Activated CD8-positive, alpha-beta memory T cell treated with anti-CD3 and anti-CD28 coated beads for 48 hours (primary cell): ENCODE results near the gene CKMT2.
"Not testable (repeated sequence)": the region's sequence is repeated elsewhere in the genome, so short reads cannot be mapped to it uniquely, and the experiment has no call there.

Source experiments
- DNase-seq, 3 experiments: peaks; one replicate each; pipeline ENCODE4 v3.0.0-alpha.2; 2020; ENCODE audit warnings: low read depth in 2 of 3, low spot score in 2 of 3

Gene CKMT2

GRCh38 chr5:81249240-81249639, 16.1 kb downstream of the CKMT2 start:
- DNase-seq = no peak

DNA sequence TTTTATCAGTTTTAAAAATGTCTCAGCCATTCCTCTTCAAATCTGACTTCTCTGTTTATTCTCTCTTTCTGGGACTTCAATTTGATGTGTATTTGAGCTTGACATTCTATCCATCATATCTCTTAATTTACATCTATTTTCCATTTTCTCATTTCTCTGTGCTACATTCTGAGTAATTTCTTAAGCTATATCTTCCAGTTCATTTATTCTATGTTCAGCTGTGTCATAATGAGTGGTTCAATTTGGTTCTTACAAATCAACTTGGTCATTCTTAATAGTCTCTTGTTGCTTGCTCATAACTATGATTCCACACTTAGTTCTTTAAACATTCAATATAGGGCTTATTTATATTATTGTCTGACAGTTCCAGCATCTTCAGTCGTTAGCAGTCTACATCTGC, 16.9 kb downstream of the CKMT2 start:
- DNase-seq = no peak

DNA sequence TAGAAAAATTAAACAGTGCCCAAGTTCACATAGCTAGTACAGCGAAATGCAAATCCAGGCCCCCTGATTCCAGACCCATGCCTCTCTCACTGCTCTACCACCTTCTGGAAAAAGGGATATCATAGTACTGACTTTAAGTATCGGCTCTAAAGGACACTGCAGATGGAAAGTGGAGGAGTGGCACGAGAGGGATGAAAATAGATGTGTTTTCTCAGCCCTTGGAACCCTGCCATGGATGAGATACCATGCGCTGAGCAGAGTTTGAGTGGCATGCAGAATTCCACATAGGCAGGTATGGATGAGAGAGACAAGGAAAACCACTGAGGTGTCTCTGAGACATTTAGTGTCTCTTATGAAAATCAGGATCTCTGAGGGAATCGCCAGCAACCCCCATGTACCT, 18.8 kb downstream of the CKMT2 start:
- DNase-seq = no peak

DNA sequence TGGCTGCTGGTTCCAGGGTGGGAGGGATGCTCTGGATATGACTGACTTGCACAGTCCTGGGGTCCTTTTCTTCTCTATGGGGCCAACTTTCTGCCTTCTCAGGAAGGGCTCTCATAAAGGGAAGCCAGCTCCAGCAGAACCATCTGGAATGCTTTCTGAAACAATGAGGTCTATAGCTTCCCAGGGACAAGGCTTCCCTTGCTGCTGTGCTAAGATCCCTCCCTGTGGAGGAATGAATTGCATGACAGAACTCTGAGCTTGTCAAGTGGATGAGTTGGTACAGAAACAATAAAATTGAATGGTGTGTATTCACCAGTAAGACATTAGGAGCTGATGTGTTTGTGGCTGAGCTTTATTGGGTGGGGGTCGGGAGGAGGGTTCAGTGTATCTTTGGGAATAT, 19.8 kb downstream of the CKMT2 start:
- no peak for DNase-seq

GRCh38 chr5:81253875-81254274, 20.8 kb downstream of the CKMT2 start:
- DNase-seq = no peak

- no peak for DNase-seq
These were observed 21.9 kb downstream of the CKMT2 start for GRCh38 chr5:81254886-81255559.

GRCh38 chr5:81256766-81257165, 23.6 kb downstream of the CKMT2 start:
- no peak for DNase-seq

DNA sequence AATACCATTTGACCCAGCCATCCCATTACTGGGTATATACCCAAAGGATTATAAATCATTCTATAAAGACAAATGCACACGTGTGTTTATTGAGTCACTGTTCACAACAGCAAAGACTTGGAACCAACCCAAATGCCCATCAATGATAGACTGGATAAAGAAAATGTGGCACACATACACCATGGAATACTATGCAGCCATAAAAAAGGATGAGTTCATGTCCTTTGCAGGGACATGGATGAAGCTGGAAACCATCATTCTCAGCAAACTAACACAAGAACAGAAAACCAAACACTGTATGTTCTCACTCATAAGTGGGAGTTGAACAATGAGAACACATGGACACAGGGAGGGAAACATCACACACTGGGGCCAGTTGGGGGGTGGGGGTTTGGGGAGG, 29.7 kb downstream of the CKMT2 start:
- DNase-seq = not testable (repeated sequence)

DNA sequence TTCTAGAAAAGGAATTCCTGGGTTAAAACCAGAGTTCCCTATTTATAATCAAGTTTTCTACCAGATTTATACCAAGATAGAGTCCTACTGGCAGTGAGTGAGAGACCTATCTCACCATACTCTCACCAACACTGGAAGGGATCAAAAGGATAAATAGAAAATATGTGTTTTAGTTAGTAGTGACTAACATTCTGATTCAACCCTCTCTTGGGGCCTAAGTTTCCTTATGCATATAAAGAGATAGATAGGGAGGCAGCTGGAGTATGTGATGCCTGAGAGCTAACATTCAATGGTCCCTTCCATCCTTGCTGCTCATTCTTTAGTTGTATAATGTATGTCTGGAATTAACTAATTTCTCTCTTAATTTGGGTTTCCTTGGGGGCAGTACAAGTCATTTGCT, 32.0 kb downstream of the CKMT2 start:
- DNase-seq = no peak

- no peak for DNase-seq
These were observed 35.5 kb downstream of the CKMT2 start for GRCh38 chr5:81268521-81269196.

DNA sequence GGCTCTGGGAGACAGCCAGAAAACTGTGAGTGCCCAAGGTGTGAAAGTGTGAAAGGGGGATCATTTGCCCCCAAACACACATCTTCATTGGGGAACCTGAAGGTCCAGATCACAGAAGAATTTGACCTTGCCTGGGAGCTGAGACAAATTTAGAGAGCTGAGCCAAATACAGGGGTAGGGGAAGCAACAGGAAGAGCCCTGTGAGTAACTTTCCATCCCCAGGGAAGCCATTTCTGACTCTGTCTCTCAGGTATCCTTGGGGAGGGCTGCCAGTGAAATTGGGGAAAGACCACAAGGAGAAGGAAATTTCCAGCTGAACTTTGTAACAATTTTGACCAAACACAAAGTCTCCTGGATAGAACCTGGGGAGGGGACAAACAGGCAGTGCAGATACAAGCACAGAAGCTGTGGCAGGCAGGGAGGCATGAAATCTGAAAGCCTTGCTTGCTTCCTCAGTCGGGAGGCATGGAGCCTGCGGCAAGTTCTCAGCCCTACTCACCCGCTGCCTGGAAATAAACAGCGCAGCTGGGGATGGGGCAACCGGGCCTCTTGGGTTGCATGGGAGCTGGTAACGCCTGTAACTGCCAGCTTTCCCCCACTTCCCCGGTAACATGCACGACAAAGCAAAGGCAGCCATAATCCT, 36.8 kb downstream of the CKMT2 start:
- DNase-seq = no peak

- DNase-seq = not testable (repeated sequence)
These were observed 37.4 kb downstream of the CKMT2 start for GRCh38 chr5:81270394-81271027.

DNA sequence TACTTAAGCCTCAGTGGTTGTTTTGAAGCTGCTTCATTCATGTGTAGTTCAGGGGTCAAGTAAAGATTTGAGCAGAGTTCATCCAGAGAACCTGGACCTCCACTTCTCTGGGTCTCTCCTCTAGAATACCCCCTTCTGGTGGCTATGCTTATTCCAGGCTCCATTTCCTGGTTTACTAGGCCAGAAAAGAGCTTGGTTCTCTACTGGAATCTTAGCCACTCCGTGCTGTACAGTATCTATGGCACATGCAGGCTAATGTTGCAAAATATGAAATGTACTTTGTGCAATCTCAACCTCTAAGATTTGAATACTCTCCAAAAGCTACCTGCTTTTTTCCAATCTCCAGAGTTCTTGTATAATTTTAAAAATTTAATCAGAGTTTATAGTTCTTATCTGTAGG, 50.9 kb downstream of the CKMT2 start:
- no peak for DNase-seq

DNA sequence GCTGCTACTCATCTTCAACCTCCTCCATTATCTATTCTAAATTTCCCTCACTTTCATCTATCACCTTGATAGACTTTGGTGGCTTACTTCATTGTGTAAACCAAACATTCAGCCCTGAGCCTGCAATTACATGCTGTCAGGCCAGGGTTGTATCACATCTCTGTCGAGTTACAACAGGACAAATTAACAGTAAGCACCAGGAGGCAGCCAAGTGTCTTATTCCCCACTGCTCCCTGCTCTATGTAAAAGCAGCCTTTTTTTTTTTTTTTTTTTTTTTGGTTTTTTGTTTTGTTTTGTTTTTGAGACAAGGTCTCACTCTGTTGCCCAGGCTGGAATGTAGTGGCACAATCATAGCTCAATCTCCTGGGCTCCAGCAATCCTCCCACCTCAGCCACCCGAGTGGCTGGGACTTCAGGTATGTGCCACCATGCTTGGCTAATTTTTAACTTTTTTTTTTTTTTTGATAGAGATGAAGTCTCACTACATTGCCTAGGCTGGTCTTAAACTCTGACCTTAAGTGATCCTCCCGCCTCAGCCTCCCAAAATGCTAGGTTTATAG, 53.0 kb downstream of the CKMT2 start:
- DNase-seq = no peak

GRCh38 chr5:81288021-81288433, 54.9 kb downstream of the CKMT2 start:
- DNase-seq = no peak

- no peak for DNase-seq
These were observed 57.0 kb downstream of the CKMT2 start for GRCh38 chr5:81290146-81290545.

DNA sequence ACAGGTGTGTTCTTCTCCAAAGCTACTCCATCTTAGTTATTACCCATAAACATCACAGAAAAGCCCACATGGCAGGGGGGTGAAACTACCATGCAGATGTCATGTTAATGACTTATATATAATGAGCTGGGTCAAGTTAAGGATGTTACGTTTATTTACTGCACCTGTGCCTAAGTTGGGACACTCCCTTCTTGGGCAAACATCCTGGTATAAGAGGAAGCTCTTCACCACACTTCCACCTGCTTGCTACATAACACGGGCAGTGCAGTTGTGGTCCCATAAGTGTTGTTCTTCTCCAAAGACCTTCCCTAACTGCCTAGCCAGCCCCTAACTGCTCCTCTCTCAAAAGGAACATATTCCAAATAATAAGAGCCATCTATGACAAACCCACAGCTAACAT, 59.0 kb downstream of the CKMT2 start:
- no peak for DNase-seq

DNA sequence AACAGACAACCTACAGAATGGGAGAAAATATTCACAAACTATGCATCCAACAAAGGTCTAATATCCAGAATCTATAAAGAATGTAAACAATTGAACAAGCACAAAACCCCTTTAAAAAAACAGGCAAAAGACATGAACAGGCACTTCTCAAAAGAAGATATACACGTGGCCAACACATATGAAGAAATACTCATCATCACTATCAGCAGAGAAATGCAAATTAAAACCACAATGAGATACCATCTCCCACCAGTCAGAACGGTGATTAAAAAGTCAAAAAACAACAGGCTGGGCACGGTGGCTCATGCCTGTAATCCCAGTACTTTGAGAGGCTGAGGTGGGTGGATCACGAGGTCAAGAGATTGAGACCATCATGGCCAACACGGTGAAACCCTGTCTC, 60.9 kb downstream of the CKMT2 start:
- DNase-seq = not testable (repeated sequence)

- DNase-seq = no peak
These were observed 64.4 kb downstream of the CKMT2 start for GRCh38 chr5:81297531-81297930.

- no peak for DNase-seq
These were observed 67.8 kb downstream of the CKMT2 start for GRCh38 chr5:81300921-81301270.

GRCh38 chr5:81301271-81302015, 68.3 kb downstream of the CKMT2 start, which contains the start of gene ZCCHC9:
ZCCHC9 (plus strand) TSS chr5:81301587; CDS start chr5:81304758, 3,171 bp downstream.
- peak; percentile 72 to 84 (median 84) for DNase-seq
